HepG2 (cell line): ENCODE measurements around the gene RPS6KA5. TPM values are rescaled to one million over a fixed set of nuclear protein-coding genes. Genes with fewer than 3 reads are reported as not detected.

Experiments
- ATAC-seq: fragments of 200-7000 bp; cut with Tn5 transposase; 3 replicates; pipeline ENCODE4 v1.9.1; 2020; ENCODE audit warnings: mild to moderate bottlenecking, moderate library complexity
- BruUV-seq: library from RNA; stranded (reverse); fragments of 400-500 nt; replicated peaks from 2 replicates; lab custom pipeline; 2021; lab: Mats Ljungman, UMichigan
- CTCF ChIA-PET: fragments of 300-600 bp; formaldehyde crosslinking; extraction: SDS; loops from one replicate; lab custom pipeline; 2021; ENCODE audit warnings: low total read pairs, inconsistent platforms, low intra/inter-chr PET ratio; lab: Yijun Ruan, JAX
- POLR2A ChIA-PET: fragments of 350-600 bp; sonication (Branson Sonifier 250); formaldehyde crosslinking; loops from one replicate; lab custom pipeline; 2020; ENCODE audit warnings: antibody characterized with exemption, inconsistent platforms; lab: Yijun Ruan, JAX
- DNase-seq: peaks from one replicate; pipeline ENCODE4 v3.0.0-alpha.2; 2015; ENCODE audit warnings: low spot score
- FAIRE-seq: peaks from 3 replicates; lab custom pipeline; 2011; peaks lifted over from hg19 to GRCh38; lab: Jason Lieb, UNC
- H2AFZ ChIP-seq: one replicate; pipeline ENCODE4 v1.6.1; 2011; ENCODE audit warnings: low read length, inconsistent platforms
- H3K27ac ChIP-seq: fragments of 300-600 bp; 3 replicates; pipeline ENCODE4 v1.8.0; 2011; ENCODE audit warnings: mixed run types, mild to moderate bottlenecking, mixed read lengths, low read length, inconsistent platforms; ENCODE audit not compliant: insufficient read depth; ENCODE audit errors: extremely low read length
- H3K27me3 ChIP-seq, 2 experiments: fragments of 200-600 bp in 1 of 2; 2 replicates in 1 of 2; 3 replicates in 1 of 2; pipeline versions ENCODE4 v1.6.0 to v1.8.0; 2011; ENCODE audit warnings: low read length in 2 of 2, mild to moderate bottlenecking in 2 of 2, moderate library complexity in 2 of 2, inconsistent platforms in 1 of 2; ENCODE audit not compliant: insufficient read depth in 2 of 2, control insufficient read depth in 1 of 2
- H3K36me3 ChIP-seq, 2 experiments: fragments of 200-600 bp in 1 of 2; replicated peaks in 1 of 2; 2 replicates in 1 of 2; 3 replicates in 1 of 2; pipeline versions ENCODE4 v1.5.1 to v1.8.0; 2011; ENCODE audit warnings: low read length in 2 of 2, inconsistent platforms in 1 of 2; ENCODE audit not compliant: insufficient read depth in 2 of 2, control insufficient read depth in 1 of 2
- H3K4me1 ChIP-seq: 2 replicates; pipeline ENCODE4 v1.5.1; 2012; ENCODE audit warnings: low read length, inconsistent platforms; ENCODE audit not compliant: insufficient read depth
- H3K4me2 ChIP-seq: 2 replicates; pipeline ENCODE4 v1.6.0; 2011; ENCODE audit warnings: low read depth, low read length, inconsistent platforms
- H3K4me3 ChIP-seq, 3 experiments: fragments of 200-600 bp in 1 of 3; sonication (generic), shearing (Covaris generic) in 1 of 3; replicated peaks in 1 of 3; 2 replicates each; pipeline ENCODE4 v1.5.1; 2011 to 2016; ENCODE audit warnings: low read length in 3 of 3, inconsistent platforms in 2 of 3, low read depth in 2 of 3, mild to moderate bottlenecking in 2 of 3, control low read depth in 1 of 3, mixed read lengths in 1 of 3; ENCODE audit not compliant: insufficient read depth in 1 of 3
- H3K79me2 ChIP-seq: one replicate; pipeline ENCODE4 v1.6.1; 2011; ENCODE audit warnings: low read length, inconsistent platforms; ENCODE audit not compliant: insufficient read depth
- H3K9ac ChIP-seq: 2 replicates; pipeline ENCODE4 v1.6.0; 2011; ENCODE audit warnings: mild to moderate bottlenecking, low read depth, low read length, inconsistent platforms; ENCODE audit not compliant: insufficient read depth
- H3K9me3 ChIP-seq: 2 replicates; pipeline ENCODE4 v1.5.1; 2012; ENCODE audit warnings: mild to moderate bottlenecking, low read length
- H4K20me1 ChIP-seq: 2 replicates; pipeline ENCODE4 v1.6.0; 2011; ENCODE audit warnings: inconsistent platforms, mild to moderate bottlenecking, low read length, moderate library complexity; ENCODE audit not compliant: insufficient read depth
- HINFP ChIP-seq: sonication (generic); formaldehyde crosslinking; IDR thresholded peaks from 2 replicates; pipeline ENCODE4 v1.4.0; 2020; ENCODE audit warnings: low read depth, mild to moderate bottlenecking, missing genetic modification reagents
- HNF4G ChIP-seq, 2 experiments: sonication (generic) in 1 of 2; formaldehyde crosslinking in 1 of 2; IDR thresholded peaks; 2 replicates each; pipeline versions ENCODE4 v1.4.0 to v1.6.1; 2011 to 2020; ENCODE audit warnings: borderline replicate concordance in 2 of 2, low read depth in 2 of 2, mild to moderate bottlenecking in 2 of 2, low read length in 1 of 2, missing genetic modification reagents in 1 of 2, moderate library complexity in 1 of 2
- IRF2 ChIP-seq: IDR thresholded peaks from 2 replicates; pipeline ENCODE4 v1.6.1; 2018; ENCODE audit warnings: missing genetic modification reagents, missing compliant biosample characterization
- PHF20 ChIP-seq: sonication (generic); formaldehyde crosslinking; IDR thresholded peaks from 2 replicates; pipeline ENCODE4 v1.5.0; 2020; ENCODE audit warnings: mild to moderate bottlenecking, missing genetic modification reagents
- SATB2 ChIP-seq: sonication (generic); formaldehyde crosslinking; IDR thresholded peaks from 2 replicates; pipeline ENCODE4 v1.5.0; 2020; ENCODE audit warnings: missing genetic modification reagents
- ZNF441 ChIP-seq: sonication (generic); formaldehyde crosslinking; IDR thresholded peaks from 2 replicates; pipeline ENCODE4 v1.7.0; 2021; ENCODE audit warnings: missing genetic modification reagents, borderline replicate concordance
- ZNF646 ChIP-seq: sonication (generic); formaldehyde crosslinking; IDR thresholded peaks from 2 replicates; pipeline ENCODE4 v1.9.0; 2021; ENCODE audit warnings: mild to moderate bottlenecking, missing genetic modification reagents
- ZNF891 ChIP-seq: sonication (generic); formaldehyde crosslinking; IDR thresholded peaks from 2 replicates; pipeline ENCODE4 v1.5.0; 2020; ENCODE audit warnings: mild to moderate bottlenecking, missing genetic modification reagents
- ZXDC ChIP-seq: sonication (generic); formaldehyde crosslinking; IDR thresholded peaks from 2 replicates; pipeline ENCODE4 v1.5.0; 2020; ENCODE audit warnings: mild to moderate bottlenecking, missing genetic modification reagents
- WGBS: methylation state at CpG from one replicate; pipeline ENCODE4 v1.1.6; 2017; ENCODE audit warnings: low lambda C conversion rate; 5-methylcytosine and 5-hydroxymethylcytosine counted together
- in situ Hi-C: cut with HindIII; loops from 2 replicates; pipeline ENCODE4 v1.10.0; 2017; ENCODE audit warnings: low pct_unique_long_range_greater_than_20kb; ENCODE audit not compliant: extremely low pct_ligation_motif_present
- intact Hi-C: fragments of 100-400 bp; cut with micrococcal nuclease; formaldehyde crosslinking; loops from one replicate; pipeline ENCODE4 v1.10.0; 2022; ENCODE audit not compliant: unreplicated experiment
- polyA plus RNA-seq, 8 experiments: library from polyadenylated mRNA; depleted of rRNA in 3 of 8; stranded (reverse) in 7 of 8; unstranded in 1 of 8; fragments of >200 nt; fragmentation: Illumina TruSeq in 4 of 8; extraction: Trizol in 4 of 8; gene quantifications; 2 replicates each; pipeline versions ENCODE4 v1.2.1 to v1.2.3, GENCODE V29; 2011 to 2016; ENCODE audit warnings: low read depth in 4 of 8, missing spikeins in 1 of 8, mixed read lengths in 1 of 8; ENCODE audit not compliant: insufficient read depth in 1 of 8
- total RNA-seq, 5 experiments: library from RNA; depleted of rRNA; stranded (reverse); fragments of >200 nt; fragmentation: Illumina TruSeq; extraction: Trizol; gene quantifications; 2 replicates each; pipeline ENCODE4 v1.2.3, GENCODE V29; 2016; ENCODE audit warnings: low read depth in 1 of 5
- TF ChIP-seq, protein P1 (sequence below): sonication (generic); formaldehyde crosslinking; IDR thresholded peaks from 2 replicates; pipeline ENCODE4 v1.4.0; 2020; ENCODE audit warnings: missing genetic modification reagents

RPS6KA5 gene
- total and polyA plus RNA-seq, 2 of the 13 experiments (the other 11 are each of a cell fraction or from before 2014, with no cell fraction given): 0.50 to 0.58 TPM

- no peaks in the 10 kb centered on the region for H3K27me3 ChIP-seq
- H3K9me3 ChIP-seq: peaks cover 6% of the 10 kb centered on the region; the same call in 1 of the 2 replicates
- H3K9ac ChIP-seq: no peak overlapping the region
- ChIA-PET POLR2A (no interaction called here), CTCF (no interaction called here)
- FAIRE-seq (no peak), ATAC-seq (no peak), DNase-seq (no peak)
- H4K20me1 ChIP-seq: no peaks in the 10 kb centered on the region
- H3K36me3 ChIP-seq: no peaks in the 10 kb centered on the region
- BruUV-seq: no TSS peak
- no peak overlapping the region for H3K4me3 ChIP-seq
- WGBS: 51% methylated on average over 4 of the region's 4 CpGs
- H3K27ac ChIP-seq: no peak overlapping the region
- no peak overlapping the region for H3K4me2 ChIP-seq
- H2AFZ ChIP-seq: no peak overlapping the region
- H3K4me1 ChIP-seq: peaks cover 5% of the 10 kb centered on the region; the same call in 1 of the 2 replicates
- H3K79me2 ChIP-seq: no peaks in the 10 kb centered on the region
- in situ Hi-C loops (no loop called here), intact Hi-C loops (no loop called here)
- TF ChIP-seq ZNF646 (CRISPR knock-in tag) (no peak), ZXDC (CRISPR knock-in tag) (no peak), PHF20 (CRISPR knock-in tag) (no peak), IRF2 (CRISPR knock-in tag) (no peak), ZNF891 (CRISPR knock-in tag) (no peak), HNF4G (IDR thresholded peaks at IDR 0.05; ENCODE audit: borderline replicate concordance, low read depth, low read length) (no peak), HNF4G (CRISPR knock-in tag; IDR thresholded peaks at IDR 0.05; ENCODE audit: borderline replicate concordance, low read depth) (no peak), HINFP (no peak), SATB2 (no peak), ZNF441 (CRISPR knock-in tag) (no peak)
- TF ChIP-seq, protein P1, sequence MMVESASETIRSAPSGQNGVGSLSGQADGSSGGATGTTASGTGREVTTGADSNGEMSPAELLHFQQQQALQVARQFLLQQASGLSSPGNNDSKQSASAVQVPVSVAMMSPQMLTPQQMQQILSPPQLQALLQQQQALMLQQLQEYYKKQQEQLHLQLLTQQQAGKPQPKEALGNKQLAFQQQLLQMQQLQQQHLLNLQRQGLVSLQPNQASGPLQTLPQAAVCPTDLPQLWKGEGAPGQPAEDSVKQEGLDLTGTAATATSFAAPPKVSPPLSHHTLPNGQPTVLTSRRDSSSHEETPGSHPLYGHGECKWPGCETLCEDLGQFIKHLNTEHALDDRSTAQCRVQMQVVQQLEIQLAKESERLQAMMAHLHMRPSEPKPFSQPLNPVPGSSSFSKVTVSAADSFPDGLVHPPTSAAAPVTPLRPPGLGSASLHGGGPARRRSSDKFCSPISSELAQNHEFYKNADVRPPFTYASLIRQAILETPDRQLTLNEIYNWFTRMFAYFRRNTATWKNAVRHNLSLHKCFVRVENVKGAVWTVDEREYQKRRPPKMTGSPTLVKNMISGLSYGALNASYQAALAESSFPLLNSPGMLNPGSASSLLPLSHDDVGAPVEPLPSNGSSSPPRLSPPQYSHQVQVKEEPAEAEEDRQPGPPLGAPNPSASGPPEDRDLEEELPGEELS: no peak
These were observed 97.1 kb downstream of the RPS6KA5 start for GRCh38 chr14:90963343-90963742.
